Panc1 (cell line): Measurements from ENCODE around the gene F2R. TPM values are rescaled to one million over a fixed set of nuclear protein-coding genes. Genes with fewer than 3 reads are reported as not detected.
A peak's percentile ranks its signal among the peaks of the same experiment; 100 is the strongest.

Experiments
- ATAC-seq: fragments of 200-7000 bp; cut with Tn5 transposase; 2 replicates; pipeline ENCODE4 v1.9.1; 2020; ENCODE audit warnings: mild to moderate bottlenecking, moderate library complexity
- BruUV-seq: library from RNA; stranded (reverse); fragments of 400-500 nt; replicated peaks from 2 replicates; lab custom pipeline; 2021; lab: Mats Ljungman, UMichigan
- CTCF ChIA-PET: fragments of 300-600 bp; sonication (Branson Sonifier 250); formaldehyde crosslinking; loops from one replicate; lab custom pipeline; 2022; ENCODE audit warnings: antibody characterized with exemption; lab: Charles Lee
- POLR2A ChIA-PET: fragments of 300-600 bp; sonication (Branson Sonifier 250); formaldehyde crosslinking; loops from one replicate; lab custom pipeline; 2022; ENCODE audit warnings: antibody characterized with exemption; lab: Charles Lee
- DNase-seq: peaks from one replicate; pipeline ENCODE4 v3.0.0-alpha.2; 2010; ENCODE audit warnings: low read depth, low spot score
- H3K27ac ChIP-seq: 2 replicates; pipeline ENCODE4 v1.5.1; 2011; ENCODE audit warnings: mild to moderate bottlenecking, low read length, inconsistent platforms
- H3K27me3 ChIP-seq: fragments of 200-500 bp; sonication (Bioruptor generic); 2 replicates; pipeline ENCODE4 v1.6.0; 2014; ENCODE audit warnings: low read length, inconsistent platforms; ENCODE audit not compliant: control insufficient read depth, insufficient read depth
- H3K36me3 ChIP-seq: fragments of 200-500 bp; sonication (Bioruptor generic); 2 replicates; pipeline ENCODE4 v1.5.1; 2014; ENCODE audit warnings: inconsistent platforms, mild to moderate bottlenecking, low read length, moderate library complexity; ENCODE audit not compliant: control insufficient read depth, insufficient read depth
- H3K4me1 ChIP-seq: 2 replicates; pipeline ENCODE4 v1.5.1; 2011; ENCODE audit warnings: inconsistent platforms, mild to moderate bottlenecking, low read length, moderate library complexity; ENCODE audit not compliant: control insufficient read depth, insufficient read depth
- H3K4me3 ChIP-seq, 2 experiments: 2 replicates each; pipeline ENCODE4 v1.5.1; 2011 to 2012; ENCODE audit warnings: low read depth in 2 of 2, low read length in 2 of 2, mild to moderate bottlenecking in 2 of 2, inconsistent platforms in 1 of 2, moderate library complexity in 1 of 2
- H3K9me3 ChIP-seq: fragments of 200-500 bp; sonication (Bioruptor generic); 2 replicates; pipeline ENCODE4 v1.5.1; 2014; ENCODE audit warnings: low read depth, mild to moderate bottlenecking, inconsistent platforms, low read length, moderate library complexity; ENCODE audit not compliant: control insufficient read depth, insufficient read depth
- POLR2AphosphoS5 ChIP-seq: IDR thresholded peaks from 2 replicates; pipeline ENCODE4 v1.6.1; 2012; ENCODE audit warnings: mild to moderate bottlenecking, low read depth, low read length, moderate library complexity
- SIN3A ChIP-seq: IDR thresholded peaks from 2 replicates; pipeline ENCODE4 v1.6.1; 2012; ENCODE audit warnings: low read depth, mild to moderate bottlenecking, low read length, moderate library complexity, borderline replicate concordance; ENCODE audit not compliant: insufficient read depth
- TCF7L2 ChIP-seq: IDR thresholded peaks from 2 replicates; pipeline ENCODE4 v1.6.1; 2011; ENCODE audit warnings: mild to moderate bottlenecking, low read depth, low read length, inconsistent platforms
- in situ Hi-C: cut with HindIII; loops from 2 replicates; pipeline ENCODE4 v1.10.0; 2016; ENCODE audit warnings: low sequenced_read_pairs, low pct_unique_long_range_greater_than_20kb
- intact Hi-C: fragments of 100-400 bp; cut with micrococcal nuclease; formaldehyde crosslinking; loops from one replicate; pipeline ENCODE4 v1.10.0; 2022; ENCODE audit not compliant: unreplicated experiment
- total RNA-seq: library from RNA; stranded (reverse); gene quantifications from one replicate; pipeline ENCODE4 v1.2.1, GENCODE V29; 2021; ENCODE audit not compliant: unreplicated experiment
- TF ChIP-seq, protein P1 (sequence below): fragments of 450-650 bp; IDR thresholded peaks from 2 replicates; pipeline ENCODE4 v1.5.1; 2017; ENCODE audit warnings: mild to moderate bottlenecking
- TF ChIP-seq, protein P2 (sequence below), 2 experiments: IDR thresholded peaks; 2 replicates each; pipeline ENCODE4 v1.6.1; 2011 to 2012; ENCODE audit warnings: low read depth in 2 of 2, control low read depth in 1 of 2, low read length in 1 of 2, mild to moderate bottlenecking in 1 of 2, moderate library complexity in 1 of 2; ENCODE audit not compliant: insufficient read depth in 1 of 2

The F2R gene
- total RNA-seq, 1 experiment from 2014 or later: 26.0 TPM

DNA sequence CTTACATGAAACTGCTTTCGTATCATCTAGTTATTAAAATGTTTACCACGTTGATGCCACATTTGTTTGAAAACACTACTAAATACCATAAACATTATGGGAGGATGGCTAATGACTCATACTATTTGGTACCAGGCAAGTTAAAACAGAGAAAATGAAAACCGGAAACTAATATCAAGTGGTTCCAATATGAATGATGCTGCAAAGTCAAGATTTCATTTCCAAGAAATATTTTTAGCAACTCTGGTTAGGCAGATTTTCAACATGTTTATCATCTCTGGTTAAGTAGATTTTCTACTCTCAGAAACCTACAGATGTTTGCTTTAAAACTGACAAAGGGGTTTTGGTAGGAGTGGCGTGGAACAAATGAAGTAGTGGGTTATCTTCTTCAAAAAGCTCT is 4.9 kb upstream of the F2R start:
- TF ChIP-seq TCF7L2: no peak
- no peak for TF ChIP-seq SIN3A
- TF ChIP-seq, protein P1, sequence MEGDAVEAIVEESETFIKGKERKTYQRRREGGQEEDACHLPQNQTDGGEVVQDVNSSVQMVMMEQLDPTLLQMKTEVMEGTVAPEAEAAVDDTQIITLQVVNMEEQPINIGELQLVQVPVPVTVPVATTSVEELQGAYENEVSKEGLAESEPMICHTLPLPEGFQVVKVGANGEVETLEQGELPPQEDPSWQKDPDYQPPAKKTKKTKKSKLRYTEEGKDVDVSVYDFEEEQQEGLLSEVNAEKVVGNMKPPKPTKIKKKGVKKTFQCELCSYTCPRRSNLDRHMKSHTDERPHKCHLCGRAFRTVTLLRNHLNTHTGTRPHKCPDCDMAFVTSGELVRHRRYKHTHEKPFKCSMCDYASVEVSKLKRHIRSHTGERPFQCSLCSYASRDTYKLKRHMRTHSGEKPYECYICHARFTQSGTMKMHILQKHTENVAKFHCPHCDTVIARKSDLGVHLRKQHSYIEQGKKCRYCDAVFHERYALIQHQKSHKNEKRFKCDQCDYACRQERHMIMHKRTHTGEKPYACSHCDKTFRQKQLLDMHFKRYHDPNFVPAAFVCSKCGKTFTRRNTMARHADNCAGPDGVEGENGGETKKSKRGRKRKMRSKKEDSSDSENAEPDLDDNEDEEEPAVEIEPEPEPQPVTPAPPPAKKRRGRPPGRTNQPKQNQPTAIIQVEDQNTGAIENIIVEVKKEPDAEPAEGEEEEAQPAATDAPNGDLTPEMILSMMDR: no peak
- TF ChIP-seq, protein P2, sequence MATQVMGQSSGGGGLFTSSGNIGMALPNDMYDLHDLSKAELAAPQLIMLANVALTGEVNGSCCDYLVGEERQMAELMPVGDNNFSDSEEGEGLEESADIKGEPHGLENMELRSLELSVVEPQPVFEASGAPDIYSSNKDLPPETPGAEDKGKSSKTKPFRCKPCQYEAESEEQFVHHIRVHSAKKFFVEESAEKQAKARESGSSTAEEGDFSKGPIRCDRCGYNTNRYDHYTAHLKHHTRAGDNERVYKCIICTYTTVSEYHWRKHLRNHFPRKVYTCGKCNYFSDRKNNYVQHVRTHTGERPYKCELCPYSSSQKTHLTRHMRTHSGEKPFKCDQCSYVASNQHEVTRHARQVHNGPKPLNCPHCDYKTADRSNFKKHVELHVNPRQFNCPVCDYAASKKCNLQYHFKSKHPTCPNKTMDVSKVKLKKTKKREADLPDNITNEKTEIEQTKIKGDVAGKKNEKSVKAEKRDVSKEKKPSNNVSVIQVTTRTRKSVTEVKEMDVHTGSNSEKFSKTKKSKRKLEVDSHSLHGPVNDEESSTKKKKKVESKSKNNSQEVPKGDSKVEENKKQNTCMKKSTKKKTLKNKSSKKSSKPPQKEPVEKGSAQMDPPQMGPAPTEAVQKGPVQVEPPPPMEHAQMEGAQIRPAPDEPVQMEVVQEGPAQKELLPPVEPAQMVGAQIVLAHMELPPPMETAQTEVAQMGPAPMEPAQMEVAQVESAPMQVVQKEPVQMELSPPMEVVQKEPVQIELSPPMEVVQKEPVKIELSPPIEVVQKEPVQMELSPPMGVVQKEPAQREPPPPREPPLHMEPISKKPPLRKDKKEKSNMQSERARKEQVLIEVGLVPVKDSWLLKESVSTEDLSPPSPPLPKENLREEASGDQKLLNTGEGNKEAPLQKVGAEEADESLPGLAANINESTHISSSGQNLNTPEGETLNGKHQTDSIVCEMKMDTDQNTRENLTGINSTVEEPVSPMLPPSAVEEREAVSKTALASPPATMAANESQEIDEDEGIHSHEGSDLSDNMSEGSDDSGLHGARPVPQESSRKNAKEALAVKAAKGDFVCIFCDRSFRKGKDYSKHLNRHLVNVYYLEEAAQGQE (IDR thresholded peaks at IDR 0.05; ENCODE audit: insufficient read depth in 1 of 2, low read depth in 2 of 2, low read length in 1 of 2): no peak
- no peak for TF ChIP-seq POLR2AphosphoS5
- POLR2A ChIA-PET: no interaction called here
- ATAC-seq (no peak), DNase-seq (no peak)
- CTCF ChIA-PET: no interaction called here
- no peak overlapping the region for H3K4me3 ChIP-seq
- intact Hi-C loops (no loop called here), in situ Hi-C loops (no loop called here)
- no peaks in the 10 kb centered on the region for H3K36me3 ChIP-seq
- no TSS peak for BruUV-seq
- peaks cover 2% of the 10 kb centered on the region; the same call in 1 of the 2 replicates for H3K27me3 ChIP-seq
- no peaks in the 10 kb centered on the region for H3K9me3 ChIP-seq
- no peaks in the 10 kb centered on the region for H3K4me1 ChIP-seq
- no peak overlapping the region for H3K27ac ChIP-seq

DNA sequence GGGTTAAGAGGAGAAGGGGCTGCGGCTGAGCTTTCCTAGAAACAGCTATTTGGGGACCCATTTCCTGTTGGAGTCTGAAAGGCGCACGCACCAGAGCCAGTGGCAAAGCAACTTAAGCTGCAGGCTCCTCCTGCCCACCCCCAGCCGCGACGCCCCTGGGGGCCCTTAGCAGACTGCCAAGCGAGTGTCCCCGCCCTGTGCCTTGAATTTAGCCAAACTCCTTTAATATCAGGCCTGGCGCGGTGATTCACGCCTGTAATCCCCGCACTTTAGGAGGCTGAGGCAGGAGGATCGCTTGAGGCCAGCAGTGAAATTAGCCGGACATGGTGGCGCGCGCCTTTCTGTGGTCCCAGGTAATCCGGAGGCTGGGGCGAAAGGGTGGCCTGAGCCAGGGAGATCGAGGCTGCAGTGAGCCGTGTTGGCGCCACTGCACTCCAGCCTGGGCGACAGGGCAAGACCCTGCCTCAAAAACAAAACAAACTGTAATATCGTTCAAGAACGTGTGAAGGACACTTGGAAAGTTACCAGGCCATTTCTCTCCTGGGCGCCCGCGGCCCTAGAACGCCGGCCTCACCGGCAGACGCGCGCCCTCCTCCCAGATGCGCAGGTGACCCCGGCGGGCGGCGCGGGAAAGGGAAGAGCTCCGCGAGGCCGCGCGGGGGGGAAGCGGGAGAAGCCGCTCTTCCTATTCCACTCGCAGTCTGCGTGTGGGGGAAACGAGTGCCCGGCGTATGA is 1.0 kb upstream of the F2R start:
- peak overlapping the region; percentile 71 for H3K27ac ChIP-seq
- intact Hi-C loops (loop anchor here (5.0 kb wide), 1 partner anchor 52 kb away; no protein-coding TSS in a partner anchor), in situ Hi-C loops (no loop called here)
- ChIA-PET POLR2A (interaction anchor here (0.5 to 0.7 kb wide), 2 partner anchors 57 to 100 kb away, joined by 7 to 8 read pairs; no protein-coding TSS in a partner anchor), CTCF (interaction anchor here (0.6 to 1.2 kb wide), 2 partner anchors 12 to 60 kb away, joined by 3 to 5 read pairs; no protein-coding TSS in a partner anchor)
- H3K4me1 ChIP-seq: peaks cover 12% of the 10 kb centered on the region; the same call in 1 of the 2 replicates
- no peaks in the 10 kb centered on the region for H3K36me3 ChIP-seq
- H3K9me3 ChIP-seq: no peaks in the 10 kb centered on the region
- peak overlapping the region; percentile 83 to 91 for H3K4me3 ChIP-seq
- ATAC-seq: peak; percentile 8; the same call in 1 of the 2 replicates
- H3K27me3 ChIP-seq: peaks cover 2% of the 10 kb centered on the region; the same call in 1 of the 2 replicates
- no peak for DNase-seq
- no TSS peak for BruUV-seq
- TF ChIP-seq POLR2AphosphoS5 (no peak), SIN3A (no peak), TCF7L2 (no peak)
- TF ChIP-seq, protein P2 (IDR thresholded peaks at IDR 0.05; ENCODE audit: insufficient read depth in 1 of 2, low read depth in 2 of 2, low read length in 1 of 2): no peak
- TF ChIP-seq, protein P1: no peak
